HG03103 (cell line): Measurements from ENCODE around the gene NATD1.

Experiments
- ATAC-seq: cut with Tn5 transposase; IDR thresholded peaks from one replicate; pipeline ENCODE4 v1.9.1; 2021; ENCODE audit warnings: low read depth; ENCODE audit not compliant: unreplicated experiment

The NATD1 gene

DNA sequence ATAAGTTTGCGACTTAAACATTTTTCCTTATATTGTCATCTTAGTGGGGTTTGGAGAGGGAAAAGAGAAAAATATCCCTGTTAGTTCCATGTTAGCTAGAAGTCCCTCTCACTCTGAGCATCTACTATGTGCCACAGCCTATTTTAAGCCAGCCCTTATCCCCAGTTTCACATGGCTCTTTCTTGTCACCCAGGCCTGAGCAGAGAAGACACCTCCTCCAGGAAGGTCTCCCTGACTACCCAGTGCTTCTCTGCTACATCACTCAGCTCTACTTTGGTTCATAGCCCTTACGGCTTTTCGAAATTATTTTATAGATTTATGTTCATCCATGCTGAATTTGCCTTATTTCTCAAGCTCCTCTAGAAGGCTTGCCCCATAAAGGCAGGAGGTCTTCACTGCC is 24.1 kb upstream of the NATD1 start:
- no peak for ATAC-seq

GRCh38 chr17:21276264-21276588 is 23.0 kb upstream of the NATD1 start:
- ATAC-seq, result no peak

GRCh38 chr17:21275579-21276263 is 22.5 kb upstream of the NATD1 start:
- ATAC-seq, result peak; percentile 84

DNA sequence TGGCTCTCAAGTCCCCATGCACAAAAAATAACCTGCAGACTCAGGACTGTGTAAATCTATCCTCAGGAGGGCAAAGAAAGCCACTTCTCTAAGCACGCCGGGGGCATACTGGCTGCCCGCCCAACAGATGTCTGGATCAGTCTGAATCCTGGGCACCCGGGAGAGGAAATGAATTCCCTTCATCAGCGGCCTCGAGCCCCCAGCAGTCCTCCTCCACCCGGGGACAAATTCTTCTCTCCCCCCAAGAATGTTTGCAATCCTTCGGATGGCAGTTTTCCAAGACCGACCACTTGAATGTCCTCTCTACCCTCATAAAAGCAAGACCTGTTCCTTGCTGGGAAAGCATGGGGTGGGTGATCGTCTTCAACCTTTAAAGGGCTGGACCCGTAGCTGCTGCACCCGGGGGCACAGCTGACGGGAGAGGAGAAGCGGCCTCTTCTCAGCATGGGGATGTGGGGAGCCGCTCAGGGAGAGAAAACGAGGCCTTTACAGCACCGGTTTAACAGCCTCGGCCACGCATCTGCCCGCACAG is 21.9 kb upstream of the NATD1 start:
- peak; percentile 2 for ATAC-seq

DNA sequence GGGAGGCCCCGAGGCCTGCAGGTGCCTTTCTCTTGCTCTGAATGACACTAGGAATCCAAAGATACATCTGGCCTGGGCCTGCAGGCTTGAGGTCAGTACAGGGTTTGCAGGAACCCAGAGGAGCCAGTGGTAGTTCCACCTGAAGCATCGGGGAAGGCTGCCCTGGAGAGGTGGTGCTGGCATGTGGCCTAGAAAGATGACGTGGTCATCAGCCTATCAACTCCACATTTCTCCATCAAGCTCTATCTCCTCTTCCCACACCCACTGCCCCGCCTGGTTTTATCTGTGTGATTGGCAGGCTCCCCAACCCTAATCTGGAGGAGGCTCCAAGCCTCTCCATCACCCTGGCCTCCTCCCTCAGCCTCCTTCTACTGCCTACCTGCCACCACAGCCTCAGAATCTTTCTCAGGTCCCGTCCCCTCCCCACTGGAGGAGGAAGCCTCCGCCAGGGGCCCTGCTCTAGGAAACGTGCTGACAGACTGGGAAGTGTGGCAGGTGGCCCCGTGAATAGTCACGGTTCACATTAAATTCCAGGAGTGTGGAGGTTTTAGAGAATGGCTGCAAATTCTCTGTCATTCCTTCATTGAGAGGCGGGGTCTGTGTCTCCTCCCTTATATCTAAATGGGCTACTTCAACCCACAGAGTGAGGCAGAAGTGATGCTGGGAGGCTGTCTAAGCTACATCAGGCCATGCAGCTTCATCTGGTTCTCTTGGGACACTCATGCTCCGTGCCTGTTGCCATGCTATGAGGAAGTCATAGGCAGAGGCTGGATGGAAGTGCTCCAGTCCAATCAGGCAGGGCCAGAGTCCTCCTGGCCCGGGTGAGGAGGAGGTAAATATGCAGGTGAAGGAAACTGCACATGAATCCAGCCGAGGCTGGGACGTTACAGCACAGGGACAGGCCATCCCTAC is 19.9 kb upstream of the NATD1 start:
- no peak for ATAC-seq

GRCh38 chr17:21272250-21272649 is 19.0 kb upstream of the NATD1 start:
- no peak for ATAC-seq

GRCh38 chr17:21271454-21272183 is 18.4 kb upstream of the NATD1 start:
- no peak for ATAC-seq

DNA sequence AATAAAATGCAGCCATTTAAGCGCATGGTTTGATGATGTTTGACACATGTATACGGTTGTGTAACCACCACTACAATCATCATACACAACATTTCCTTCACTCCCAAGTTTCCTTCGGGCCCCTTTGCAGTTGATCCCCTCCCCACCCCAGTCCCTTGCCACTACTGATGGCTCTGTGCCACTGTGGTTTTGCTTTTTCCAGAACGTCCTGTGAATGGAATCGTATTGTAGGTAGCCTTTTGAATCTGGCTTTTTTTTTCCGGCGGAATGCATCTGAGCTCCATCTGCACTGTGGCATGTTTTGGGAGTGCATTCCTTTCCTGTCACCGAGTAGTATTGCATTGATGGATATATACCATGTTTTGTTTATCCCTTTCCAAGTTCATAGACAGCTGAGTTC is 16.2 kb upstream of the NATD1 start:
- no peak for ATAC-seq

GRCh38 chr17:21268596-21269188 is 15.5 kb upstream of the NATD1 start:
- no peak for ATAC-seq

DNA sequence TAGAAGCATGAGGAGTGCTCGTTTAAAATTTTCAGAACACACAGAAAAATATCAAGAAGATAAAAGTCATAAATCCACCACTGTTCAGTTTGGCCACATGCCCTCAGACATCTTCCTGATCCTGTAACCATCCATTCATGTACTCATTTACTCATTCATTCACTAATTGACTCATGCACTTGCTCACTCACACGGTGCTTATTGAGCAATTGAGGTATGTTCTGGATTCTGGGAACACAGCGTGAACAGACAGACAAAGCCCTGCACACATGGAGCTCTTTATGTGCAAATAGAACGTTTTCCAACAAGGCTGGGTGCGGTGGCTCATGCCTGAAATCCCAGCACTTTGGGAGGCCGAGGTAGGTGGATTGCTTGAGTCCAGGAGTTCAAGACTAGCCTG is 10.2 kb upstream of the NATD1 start:
- no peak for ATAC-seq

DNA sequence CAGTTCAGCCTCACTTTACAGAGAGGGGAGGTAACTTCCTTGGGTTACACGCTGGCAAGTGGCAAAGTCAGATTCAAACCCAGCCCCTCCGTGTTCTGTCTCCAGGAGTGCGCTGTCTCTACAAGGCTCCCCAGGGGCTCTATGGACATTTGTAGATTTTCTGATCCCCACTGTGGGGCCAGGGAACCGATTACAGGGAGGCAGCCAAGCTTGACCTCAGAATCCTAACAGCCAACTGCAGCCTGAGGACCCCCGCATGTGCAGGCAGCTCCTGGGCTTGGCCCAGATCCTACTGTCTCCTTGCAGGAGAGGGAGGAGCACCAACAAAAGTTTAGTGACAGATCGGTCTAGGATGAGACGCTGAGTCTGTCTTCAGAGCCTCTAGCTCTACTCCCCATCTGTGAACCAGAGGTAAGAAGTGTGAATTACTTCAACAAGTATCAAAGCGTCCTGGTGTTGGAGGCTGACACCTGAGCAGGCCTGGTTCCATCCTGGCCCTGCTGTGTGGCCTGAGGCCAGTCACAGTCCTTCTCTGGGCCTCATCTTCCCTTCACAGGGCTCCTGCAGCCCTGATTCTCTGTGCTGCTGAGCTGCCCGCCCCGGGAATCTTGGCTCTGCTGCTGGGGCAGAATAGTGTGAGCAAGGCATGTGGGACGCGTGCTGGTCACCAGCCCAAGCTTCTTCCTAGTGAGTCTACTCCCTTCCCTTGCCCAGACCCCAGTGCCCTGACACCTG is 9.2 kb upstream of the NATD1 start:
- ATAC-seq, result no peak

- no peak for ATAC-seq
Measured at GRCh38 chr17:21258593-21258992, 5.4 kb upstream of the NATD1 start.

- ATAC-seq, result peak; percentile 14
Measured at GRCh38 chr17:21253646-21254441, 634 bp upstream of the NATD1 start.

- no peak for ATAC-seq
Measured at GRCh38 chr17:21252289-21252795, 868 bp downstream of the NATD1 start.

DNA sequence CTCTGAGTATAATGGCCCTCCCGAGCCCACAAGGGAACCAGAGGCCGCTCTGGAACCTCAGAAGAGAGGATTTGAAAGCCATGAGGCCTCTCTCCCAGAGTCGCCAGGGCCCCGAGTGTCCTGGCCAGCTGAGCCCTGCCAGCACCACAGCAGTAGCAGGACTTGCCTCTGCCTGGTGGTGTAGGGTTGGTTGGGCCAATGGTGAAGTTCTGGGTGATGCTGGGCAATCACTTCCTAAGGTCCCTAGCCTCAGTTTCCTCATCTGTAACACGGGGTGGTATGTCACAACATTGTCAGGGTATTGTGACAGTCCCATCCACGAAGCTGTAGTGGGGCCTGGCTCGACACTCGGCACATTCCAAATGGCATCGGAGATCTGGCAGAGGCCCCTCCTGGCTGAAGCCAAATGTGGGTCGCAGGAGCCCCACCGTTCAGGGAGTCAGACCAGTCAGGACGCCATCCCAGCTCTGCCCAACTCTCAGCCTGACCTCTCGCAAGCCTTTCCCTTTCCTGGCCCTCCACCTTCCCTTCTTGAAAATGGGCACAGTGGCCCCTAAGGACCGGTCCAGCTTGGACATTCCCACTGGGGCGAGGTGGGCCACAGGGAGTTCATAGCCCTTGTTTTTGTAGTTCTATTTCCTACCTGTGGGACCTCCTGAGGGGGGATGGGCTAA is 1.7 kb downstream of the NATD1 start:
- ATAC-seq, result no peak

DNA sequence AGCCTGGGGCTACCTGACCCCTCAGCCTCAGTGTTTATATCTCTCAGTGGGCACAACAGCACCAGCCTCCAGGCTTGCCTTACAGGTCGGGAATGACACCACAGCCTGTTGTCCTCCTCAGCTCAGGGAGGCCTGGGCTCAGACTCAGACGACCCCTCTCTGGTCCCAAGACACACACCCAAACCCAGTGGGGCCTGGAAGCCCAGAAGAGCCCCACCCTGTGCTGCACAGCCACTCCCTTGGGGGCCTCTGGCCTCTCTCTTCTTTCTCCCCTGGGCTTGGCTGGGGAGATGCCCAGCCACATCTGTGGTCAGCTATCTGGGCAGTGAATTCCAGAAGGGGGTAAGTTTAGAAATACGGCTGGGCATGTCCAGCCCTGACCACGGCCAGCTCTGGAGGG is 2.4 kb downstream of the NATD1 start:
- no peak for ATAC-seq

DNA sequence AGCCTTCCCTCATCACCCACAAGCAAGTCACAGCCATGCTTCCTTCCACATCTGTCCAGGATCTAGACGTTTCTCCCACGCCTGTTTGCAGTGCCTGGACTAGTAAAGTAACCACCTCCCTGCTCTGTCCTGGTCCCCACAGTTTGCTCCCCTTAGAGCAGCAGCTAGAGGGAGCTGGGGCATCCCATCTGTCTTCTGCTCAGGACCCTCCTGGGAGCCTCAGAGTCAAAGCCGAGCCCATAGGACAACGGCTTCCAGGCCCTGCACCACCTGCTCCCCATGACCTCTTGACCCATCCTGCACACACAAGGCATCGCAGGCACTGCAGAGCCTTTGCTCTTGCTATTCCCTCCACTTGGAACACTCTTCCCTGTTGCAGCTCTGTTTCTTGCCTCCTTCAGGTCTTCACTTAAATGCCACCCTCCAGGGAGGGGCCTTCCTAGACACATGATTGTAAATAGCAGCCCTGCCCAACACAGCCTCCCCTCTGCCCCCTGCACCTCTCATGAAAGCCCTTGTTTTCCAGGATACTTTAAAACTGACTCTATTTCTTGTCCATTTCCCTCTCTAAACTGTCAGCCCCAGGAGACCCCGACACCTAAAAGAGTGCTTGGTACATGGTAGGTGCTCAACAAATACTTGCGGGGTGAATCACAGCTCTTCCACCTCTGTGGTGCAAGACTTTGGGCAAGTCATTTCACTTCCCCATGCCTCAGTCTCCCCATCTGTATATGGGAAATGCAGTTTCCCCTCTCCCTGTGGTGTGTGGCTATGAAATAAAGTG is 3.1 kb downstream of the NATD1 start:
- ATAC-seq, result no peak
